ENCODE data around the gene SNX5.

DNA sequence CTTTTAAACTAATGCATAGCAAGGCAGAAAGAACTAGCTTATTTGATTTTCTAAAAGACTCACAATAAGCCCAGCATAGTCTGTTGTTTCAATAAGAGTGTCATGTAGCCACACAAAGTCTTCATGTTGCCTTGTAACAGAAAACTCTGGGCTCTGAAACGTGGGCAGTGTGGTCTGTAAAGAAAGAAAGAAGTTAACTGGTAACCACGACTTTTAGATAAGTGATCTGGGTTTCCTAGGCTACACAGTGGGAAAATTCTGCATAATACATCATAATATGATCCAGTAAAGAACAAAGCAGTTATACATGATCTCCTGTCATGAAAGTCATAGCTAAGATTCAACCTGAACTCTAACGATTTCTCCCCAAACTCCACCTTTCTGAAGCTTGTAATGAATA is 13.3 kb downstream of the SNX5 start:
- TF ChIP-seq, protein P1, sequence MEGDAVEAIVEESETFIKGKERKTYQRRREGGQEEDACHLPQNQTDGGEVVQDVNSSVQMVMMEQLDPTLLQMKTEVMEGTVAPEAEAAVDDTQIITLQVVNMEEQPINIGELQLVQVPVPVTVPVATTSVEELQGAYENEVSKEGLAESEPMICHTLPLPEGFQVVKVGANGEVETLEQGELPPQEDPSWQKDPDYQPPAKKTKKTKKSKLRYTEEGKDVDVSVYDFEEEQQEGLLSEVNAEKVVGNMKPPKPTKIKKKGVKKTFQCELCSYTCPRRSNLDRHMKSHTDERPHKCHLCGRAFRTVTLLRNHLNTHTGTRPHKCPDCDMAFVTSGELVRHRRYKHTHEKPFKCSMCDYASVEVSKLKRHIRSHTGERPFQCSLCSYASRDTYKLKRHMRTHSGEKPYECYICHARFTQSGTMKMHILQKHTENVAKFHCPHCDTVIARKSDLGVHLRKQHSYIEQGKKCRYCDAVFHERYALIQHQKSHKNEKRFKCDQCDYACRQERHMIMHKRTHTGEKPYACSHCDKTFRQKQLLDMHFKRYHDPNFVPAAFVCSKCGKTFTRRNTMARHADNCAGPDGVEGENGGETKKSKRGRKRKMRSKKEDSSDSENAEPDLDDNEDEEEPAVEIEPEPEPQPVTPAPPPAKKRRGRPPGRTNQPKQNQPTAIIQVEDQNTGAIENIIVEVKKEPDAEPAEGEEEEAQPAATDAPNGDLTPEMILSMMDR (IDR thresholded peaks at IDR 0.05) = no peak
- TF ChIP-seq ZFX (IDR thresholded peaks at IDR 0.05; ENCODE audit: borderline replicate concordance) = no peak
